NCI-H1694 treated with DMSO at 0.1 percent for 48 hours (cell line): ENCODE results near the gene SLC2A3.
"Not testable (repeated sequence)": the region's sequence is repeated elsewhere in the genome, so short reads cannot be mapped to it uniquely, and the experiment has no call there.

Experiments
- DNase-seq: peaks from one replicate; lab custom pipeline; 2025; lab: John Stamatoyannopoulos, UW

The SLC2A3 gene

GRCh38 chr12:7951671-7952070 is 15.7 kb upstream of the SLC2A3 start:
- no peak for DNase-seq

- not testable (repeated sequence) for DNase-seq
Observed at GRCh38 chr12:7950230-7950943, 14.4 kb upstream of the SLC2A3 start.

- no peak for DNase-seq
Observed at GRCh38 chr12:7948589-7949260, 12.7 kb upstream of the SLC2A3 start.

- DNase-seq, result no peak
Observed at GRCh38 chr12:7947011-7947410, 11.0 kb upstream of the SLC2A3 start.

- DNase-seq, result not testable (repeated sequence)
Observed at GRCh38 chr12:7944760-7945159, 8.8 kb upstream of the SLC2A3 start.

GRCh38 chr12:7940906-7941305 is 4.9 kb upstream of the SLC2A3 start:
- no peak for DNase-seq

GRCh38 chr12:7937833-7938506 is 2.0 kb upstream of the SLC2A3 start:
- DNase-seq, result no peak

GRCh38 chr12:7934889-7935492 is 996 bp downstream of the SLC2A3 start:
- no peak for DNase-seq

- DNase-seq, result no peak
Observed at GRCh38 chr12:7934091-7934888, 1.7 kb downstream of the SLC2A3 start.

- DNase-seq, result peak; percentile 40
Observed at GRCh38 chr12:7933255-7933726, 2.7 kb downstream of the SLC2A3 start.

GRCh38 chr12:7932599-7933240 is 3.3 kb downstream of the SLC2A3 start:
- DNase-seq, result not testable (repeated sequence)

GRCh38 chr12:7929083-7929792 is 6.7 kb downstream of the SLC2A3 start:
- no peak for DNase-seq

GRCh38 chr12:7927470-7927869 is 8.5 kb downstream of the SLC2A3 start:
- DNase-seq, result no peak

GRCh38 chr12:7926068-7926666 is 9.8 kb downstream of the SLC2A3 start:
- not testable (repeated sequence) for DNase-seq

- DNase-seq, result no peak
Observed at GRCh38 chr12:7923241-7924236, 12.4 kb downstream of the SLC2A3 start.

GRCh38 chr12:7921181-7921580 is 14.8 kb downstream of the SLC2A3 start:
- not testable (repeated sequence) for DNase-seq

GRCh38 chr12:7918268-7918590 is 17.8 kb downstream of the SLC2A3 start:
- DNase-seq, result not testable (repeated sequence)

GRCh38 chr12:7917392-7918267 is 18.4 kb downstream of the SLC2A3 start:
- no peak for DNase-seq
